Astrocyte of the cerebellum (primary cell): ENCODE measurements around the gene NUDT14.

Source experiments
- DNase-seq: peaks from one replicate; pipeline ENCODE4 v3.0.0-alpha.2; 2011; ENCODE audit warnings: low read depth
- H3K4me3 ChIP-seq: 2 replicates; pipeline ENCODE4 v1.5.1; 2011; ENCODE audit warnings: mild to moderate bottlenecking, low read depth, low read length, moderate library complexity
- in situ Hi-C: cut with HindIII; loops from 2 replicates; pipeline ENCODE4 v1.10.0; 2017; ENCODE audit warnings: low sequenced_read_pairs
- TF ChIP-seq, protein P1 (sequence below): IDR thresholded peaks from 2 replicates; pipeline ENCODE4 v1.5.1; 2012; ENCODE audit warnings: low read length, low read depth, moderate library complexity, mild to moderate bottlenecking; ENCODE audit errors: missing control alignments

NUDT14 gene

DNA sequence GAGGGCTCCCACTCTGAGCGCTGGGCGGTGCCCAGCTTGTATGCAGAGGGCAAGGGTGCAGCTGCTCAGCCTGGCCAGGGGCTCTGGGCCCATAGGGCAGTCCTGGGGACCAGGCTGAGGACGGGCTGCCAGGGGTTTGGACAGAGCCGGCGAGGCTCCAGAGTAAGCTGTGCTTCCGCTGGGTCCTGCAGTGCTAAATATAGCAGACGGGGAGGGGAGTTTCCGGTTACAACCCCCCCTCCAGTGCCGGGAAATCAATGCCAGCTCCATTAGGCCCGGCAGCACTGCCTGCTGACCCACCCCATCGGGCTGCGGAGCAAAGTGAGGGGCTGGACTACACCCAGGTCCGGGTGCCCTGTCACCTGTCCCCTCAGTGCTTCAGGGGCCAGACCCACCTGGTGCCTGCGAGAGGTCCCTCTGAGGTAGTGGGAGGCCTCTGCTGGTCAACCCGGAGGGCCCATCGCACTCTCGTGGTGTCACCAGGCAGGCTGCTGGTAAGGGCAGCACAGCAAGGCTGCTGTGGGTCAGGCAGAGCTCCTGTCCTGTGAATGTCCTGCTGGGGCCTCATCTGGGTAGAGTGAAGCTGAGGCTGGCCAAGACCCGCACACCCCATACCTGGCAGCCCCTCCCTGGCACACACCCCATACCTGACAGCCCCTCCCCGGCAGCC, 10.0 kb downstream of the NUDT14 start:
- in situ Hi-C loops = no loop called here
- TF ChIP-seq, protein P1, sequence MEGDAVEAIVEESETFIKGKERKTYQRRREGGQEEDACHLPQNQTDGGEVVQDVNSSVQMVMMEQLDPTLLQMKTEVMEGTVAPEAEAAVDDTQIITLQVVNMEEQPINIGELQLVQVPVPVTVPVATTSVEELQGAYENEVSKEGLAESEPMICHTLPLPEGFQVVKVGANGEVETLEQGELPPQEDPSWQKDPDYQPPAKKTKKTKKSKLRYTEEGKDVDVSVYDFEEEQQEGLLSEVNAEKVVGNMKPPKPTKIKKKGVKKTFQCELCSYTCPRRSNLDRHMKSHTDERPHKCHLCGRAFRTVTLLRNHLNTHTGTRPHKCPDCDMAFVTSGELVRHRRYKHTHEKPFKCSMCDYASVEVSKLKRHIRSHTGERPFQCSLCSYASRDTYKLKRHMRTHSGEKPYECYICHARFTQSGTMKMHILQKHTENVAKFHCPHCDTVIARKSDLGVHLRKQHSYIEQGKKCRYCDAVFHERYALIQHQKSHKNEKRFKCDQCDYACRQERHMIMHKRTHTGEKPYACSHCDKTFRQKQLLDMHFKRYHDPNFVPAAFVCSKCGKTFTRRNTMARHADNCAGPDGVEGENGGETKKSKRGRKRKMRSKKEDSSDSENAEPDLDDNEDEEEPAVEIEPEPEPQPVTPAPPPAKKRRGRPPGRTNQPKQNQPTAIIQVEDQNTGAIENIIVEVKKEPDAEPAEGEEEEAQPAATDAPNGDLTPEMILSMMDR = no peak
- H3K4me3 ChIP-seq = no peak overlapping the region
- DNase-seq = no peak

DNA sequence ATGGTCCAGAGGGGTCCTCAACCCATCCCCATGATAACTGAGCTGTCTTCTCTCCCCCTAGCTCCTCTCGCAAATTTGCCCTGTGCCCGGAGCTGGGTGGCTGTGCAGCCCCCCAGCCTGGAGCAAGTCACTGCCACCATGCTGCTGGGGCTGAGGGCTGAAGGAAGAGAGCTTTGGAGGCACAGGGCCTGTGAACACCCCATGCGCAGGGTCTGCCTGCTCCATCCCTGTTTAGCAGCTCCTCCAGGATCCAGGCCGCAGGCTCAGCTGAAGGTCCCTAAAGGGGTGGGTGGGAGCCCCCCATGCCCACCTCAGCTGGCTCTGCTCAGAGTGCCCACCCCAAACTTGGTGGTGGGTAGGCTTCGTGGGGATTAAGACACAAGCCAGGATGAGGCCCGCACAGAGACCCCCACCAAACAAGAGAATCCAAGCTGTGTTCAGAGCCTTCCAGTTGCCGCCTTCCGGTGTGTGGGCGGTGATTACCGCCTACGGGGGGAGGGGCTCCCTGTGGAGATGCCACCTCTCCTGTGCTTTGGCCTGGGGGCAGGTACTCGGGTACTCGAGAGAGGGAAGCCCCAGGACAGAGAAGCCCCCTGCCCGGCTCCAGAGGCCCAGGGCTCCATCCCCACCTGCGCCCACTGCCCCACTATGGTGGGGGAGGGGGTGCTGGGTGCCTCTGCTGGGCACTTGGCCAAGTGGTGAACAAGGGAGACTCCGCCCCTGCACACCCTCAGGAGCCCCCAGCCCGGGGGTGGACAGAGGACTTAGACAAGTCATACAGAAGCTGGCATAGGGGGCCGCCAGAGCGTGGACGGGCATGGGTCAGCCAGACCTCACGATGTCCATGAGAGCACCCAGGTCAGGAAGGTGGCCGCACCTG, 11.1 kb downstream of the NUDT14 start:
- DNase-seq = no peak
- TF ChIP-seq, protein P1 = no peak
- H3K4me3 ChIP-seq = no peak overlapping the region
- in situ Hi-C loops = no loop called here

DNA sequence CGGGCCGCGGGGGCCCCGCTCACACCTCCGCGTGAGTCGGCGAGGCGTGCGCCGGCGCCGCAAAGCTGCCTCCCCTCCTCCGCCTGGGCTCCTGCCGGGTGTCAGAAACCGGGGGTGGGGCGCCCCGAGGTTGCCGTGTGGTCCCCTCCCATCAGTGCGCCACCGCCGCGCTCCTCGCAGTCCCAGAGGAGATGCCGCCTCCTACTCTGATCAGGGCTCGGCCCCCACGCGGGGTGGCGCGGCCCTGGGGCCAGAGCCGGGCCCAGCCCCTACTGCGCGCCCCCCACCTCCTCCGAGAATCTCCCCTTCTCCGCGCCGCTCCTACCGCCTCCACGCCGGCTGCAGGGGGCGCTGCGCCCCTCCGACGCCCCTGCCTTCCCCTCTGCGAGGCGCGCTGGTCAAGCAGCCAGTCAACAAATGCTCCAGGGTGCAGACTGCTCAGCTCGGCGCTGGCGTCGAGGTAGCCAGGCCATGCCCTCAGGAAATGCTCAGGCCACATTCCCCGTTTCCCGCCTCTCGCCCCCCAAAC, 12.1 kb downstream of the NUDT14 start:
- in situ Hi-C loops = no loop called here
- DNase-seq = no peak
- H3K4me3 ChIP-seq = no peak overlapping the region
- TF ChIP-seq, protein P1 = peak; percentile 45

DNA sequence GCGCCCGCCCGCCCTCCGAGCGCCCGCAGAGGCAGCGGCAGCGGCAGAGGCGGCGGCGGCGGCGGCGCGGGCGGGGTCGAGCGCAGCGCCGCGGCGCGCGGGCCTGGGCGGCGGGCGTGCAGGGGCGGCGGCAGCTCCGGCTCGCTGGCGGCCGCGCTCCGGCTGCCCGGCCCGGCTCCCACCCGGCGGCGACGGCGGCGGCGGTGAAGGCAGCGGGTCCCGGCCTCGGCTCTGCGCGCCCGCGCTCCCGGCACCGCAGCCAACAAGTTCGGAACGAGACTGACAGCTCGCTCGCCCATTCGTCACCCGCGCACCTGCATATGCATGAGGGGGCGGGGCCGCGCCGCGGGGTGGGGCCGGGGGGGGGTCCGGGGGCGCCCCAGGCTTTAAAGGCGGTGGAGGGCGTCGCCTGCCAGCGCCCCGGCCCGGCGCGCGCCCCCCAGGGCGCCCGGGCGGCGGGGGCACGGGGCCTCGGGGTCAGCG, 12.6 kb downstream of the NUDT14 start, which contains the start of gene JAG2:
Gene JAG2, minus strand, starts transcription at position 281 of the 483 bp plus-strand sequence. CDS start 356 bp downstream, outside the sequence.
- no peak for DNase-seq
- in situ Hi-C loops = no loop called here
- TF ChIP-seq, protein P1 = no peak
- H3K4me3 ChIP-seq = no peak within 1 kb of the TSS

DNA sequence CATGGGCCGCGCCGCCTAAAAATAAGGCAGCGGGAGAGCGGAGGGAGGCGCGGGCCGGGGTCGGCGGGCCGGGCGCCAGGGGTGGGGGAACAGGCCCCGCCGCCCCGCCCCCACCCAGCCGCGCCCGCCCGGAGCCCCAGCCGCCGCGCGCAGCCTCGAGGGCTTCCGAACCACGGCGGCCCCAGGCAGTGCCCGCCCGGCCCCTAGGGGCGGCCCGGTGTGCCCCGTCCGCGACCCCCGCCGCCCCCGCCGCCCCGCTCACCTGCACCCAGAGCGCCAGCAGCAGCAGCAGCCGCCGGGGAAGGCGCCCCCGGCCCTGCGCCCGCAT, 13.1 kb downstream of the NUDT14 start:
- TF ChIP-seq, protein P1 = no peak
- H3K4me3 ChIP-seq = no peak overlapping the region
- in situ Hi-C loops = no loop called here
- no peak for DNase-seq

DNA sequence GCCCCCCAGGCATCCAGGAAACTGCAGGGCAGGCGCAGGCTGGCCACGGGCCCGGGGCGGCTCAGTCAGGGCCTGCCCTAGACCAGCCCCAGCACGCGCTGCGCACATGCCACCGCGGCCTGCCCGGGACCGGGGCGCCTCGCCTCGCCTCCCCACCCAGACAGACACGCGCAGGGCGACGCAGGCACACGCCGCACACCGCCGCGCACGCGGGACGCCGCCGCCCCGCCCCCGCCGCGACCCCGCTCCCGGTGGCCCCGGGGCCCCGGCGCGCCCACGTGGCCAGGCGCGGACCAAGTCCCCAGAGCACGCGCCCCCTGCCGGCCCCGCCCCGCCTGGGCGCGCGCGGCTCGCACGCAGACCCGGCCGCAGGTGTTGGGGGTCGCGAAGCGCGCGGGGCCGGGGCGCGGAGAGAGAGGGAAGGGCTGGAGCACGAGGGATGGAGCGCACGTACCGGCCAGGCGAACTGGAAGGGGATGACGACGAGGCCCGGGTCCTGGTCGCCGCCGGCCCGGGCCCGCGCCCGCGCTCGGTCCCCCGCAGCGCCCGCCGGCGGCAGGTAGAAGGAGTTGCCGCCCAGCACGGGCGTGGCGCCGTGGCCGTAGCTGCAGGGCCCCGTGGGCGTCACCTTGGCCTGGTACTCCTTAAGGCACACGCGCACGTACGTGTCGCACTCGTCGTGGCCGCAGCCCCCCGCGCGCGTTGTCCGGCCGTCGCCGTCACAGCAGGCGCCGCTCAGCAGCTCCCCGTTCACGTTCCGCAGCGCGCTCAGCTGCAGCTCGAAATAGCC, 13.6 kb downstream of the NUDT14 start:
- no peak overlapping the region for H3K4me3 ChIP-seq
- in situ Hi-C loops = no loop called here
- TF ChIP-seq, protein P1 = no peak
- no peak for DNase-seq
